MM.1S (cell line): Measurements from ENCODE around the gene RBM18.

Source experiments
- CTCF ChIP-seq: fragments of 300-600 bp; sonication (generic); IDR thresholded peaks from 2 replicates; pipeline ENCODE4 v1.5.1; 2016; ENCODE audit warnings: antibody characterized with exemption, low read length, mixed read lengths
- EZH2 ChIP-seq: fragments of 300-600 bp; sonication (generic); optimal IDR thresholded peaks from 2 replicates; pipeline ENCODE3; 2017; ENCODE audit warnings: low read depth, mild to moderate bottlenecking, antibody characterized with exemption, low read length, mixed read lengths
- EZH2phosphoT487 ChIP-seq: fragments of 300-600 bp; sonication (generic); IDR thresholded peaks from 2 replicates; pipeline ENCODE4 v1.6.1; 2018; ENCODE audit warnings: antibody characterized with exemption, low read length

GRCh38 chr9:122256206-122256605 lies 8.4 kb downstream of the RBM18 start:
- TF ChIP-seq CTCF (no peak), EZH2 (no peak), EZH2phosphoT487 (no peak)
